ENCODE results near the gene SLC5A12. TPM values are rescaled to one million over a fixed set of nuclear protein-coding genes. Genes with fewer than 3 reads are reported as not detected.

The SLC5A12 gene
- total RNA-seq, 1 experiment from 2014 or later = 0.82 TPM

DNA sequence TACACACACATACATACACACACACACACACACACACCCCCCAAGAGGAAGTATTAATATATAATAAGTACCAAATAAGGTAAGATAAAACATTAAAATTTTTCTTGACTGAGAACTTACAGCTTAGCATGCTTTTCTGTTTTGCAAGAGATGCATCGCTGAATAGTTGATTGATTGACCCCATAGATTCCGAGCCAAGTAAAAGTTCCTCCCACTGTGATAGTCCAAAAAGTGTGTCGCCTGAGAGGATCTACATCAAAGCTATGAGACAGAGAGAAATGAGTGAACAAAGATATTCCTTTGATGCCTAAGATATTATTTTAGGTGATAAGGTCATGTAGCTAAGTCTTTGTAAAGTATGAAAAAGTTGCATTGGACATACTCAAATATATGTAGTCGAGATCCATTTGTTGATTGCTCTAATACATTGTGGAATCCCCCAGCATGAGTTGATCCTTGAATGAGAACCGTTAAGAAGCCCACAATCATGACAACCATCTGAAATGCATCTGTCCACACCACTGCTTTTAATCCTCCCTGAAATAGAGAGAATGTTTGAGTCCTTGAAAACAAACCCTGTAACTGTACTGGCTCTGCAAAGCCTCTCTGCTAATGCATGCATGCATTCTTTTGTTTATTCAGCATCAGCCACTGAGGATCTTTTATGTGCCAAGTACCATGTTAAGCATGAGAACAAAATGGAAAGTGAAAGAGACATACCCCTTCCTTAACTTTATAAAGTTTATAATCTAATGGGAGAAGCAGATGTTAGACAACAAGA is 18.3 kb downstream of the SLC5A12 start:
- ChIA-PET POLR2A (no interaction called here), CTCF (no interaction called here)
- Mint-ChIP-seq H3K4me3 (ENCODE audit: unreplicated experiment) (no peak overlapping the region), H3K4me1 (ENCODE audit: low read depth, unreplicated experiment) (peaks cover 5% of the 10 kb centered on the region), H3K27ac (ENCODE audit: unreplicated experiment) (no peak overlapping the region), H3K36me3 (ENCODE audit: insufficient read depth, unreplicated experiment) (no peaks in the 10 kb centered on the region), H3K9me3 (ENCODE audit: unreplicated experiment) (no peaks in the 10 kb centered on the region), H3K27me3 (ENCODE audit: insufficient read depth, unreplicated experiment) (no peaks in the 10 kb centered on the region)
- Histone ChIP-seq H3K4me1 (no peaks in the 10 kb centered on the region), H3K4me3 (ENCODE audit: low read depth, low read length) (no peak overlapping the region), H3K36me3 (ENCODE audit: control insufficient read depth, insufficient read depth, low read length) (no peaks in the 10 kb centered on the region), H3K27me3 (replicated peaks; ENCODE audit: control insufficient read depth, insufficient read depth, low read length) (no peaks in the 10 kb centered on the region), H3K9me3 (no peaks in the 10 kb centered on the region)
- no TSS peak for BruUV-seq (replicated peaks)
- intact Hi-C loops (cut with micrococcal nuclease; ENCODE audit: unreplicated experiment) = no loop called here
- DNase-seq = no peak
- TF ChIP-seq, protein P1, sequence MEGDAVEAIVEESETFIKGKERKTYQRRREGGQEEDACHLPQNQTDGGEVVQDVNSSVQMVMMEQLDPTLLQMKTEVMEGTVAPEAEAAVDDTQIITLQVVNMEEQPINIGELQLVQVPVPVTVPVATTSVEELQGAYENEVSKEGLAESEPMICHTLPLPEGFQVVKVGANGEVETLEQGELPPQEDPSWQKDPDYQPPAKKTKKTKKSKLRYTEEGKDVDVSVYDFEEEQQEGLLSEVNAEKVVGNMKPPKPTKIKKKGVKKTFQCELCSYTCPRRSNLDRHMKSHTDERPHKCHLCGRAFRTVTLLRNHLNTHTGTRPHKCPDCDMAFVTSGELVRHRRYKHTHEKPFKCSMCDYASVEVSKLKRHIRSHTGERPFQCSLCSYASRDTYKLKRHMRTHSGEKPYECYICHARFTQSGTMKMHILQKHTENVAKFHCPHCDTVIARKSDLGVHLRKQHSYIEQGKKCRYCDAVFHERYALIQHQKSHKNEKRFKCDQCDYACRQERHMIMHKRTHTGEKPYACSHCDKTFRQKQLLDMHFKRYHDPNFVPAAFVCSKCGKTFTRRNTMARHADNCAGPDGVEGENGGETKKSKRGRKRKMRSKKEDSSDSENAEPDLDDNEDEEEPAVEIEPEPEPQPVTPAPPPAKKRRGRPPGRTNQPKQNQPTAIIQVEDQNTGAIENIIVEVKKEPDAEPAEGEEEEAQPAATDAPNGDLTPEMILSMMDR (IDR thresholded peaks at IDR 0.05; ENCODE audit: insufficient read depth in 1 of 2, low read depth in 1 of 2, low read length in 1 of 2, severe bottlenecking in 1 of 2, unreplicated experiment in 1 of 2) = no peak

DNA sequence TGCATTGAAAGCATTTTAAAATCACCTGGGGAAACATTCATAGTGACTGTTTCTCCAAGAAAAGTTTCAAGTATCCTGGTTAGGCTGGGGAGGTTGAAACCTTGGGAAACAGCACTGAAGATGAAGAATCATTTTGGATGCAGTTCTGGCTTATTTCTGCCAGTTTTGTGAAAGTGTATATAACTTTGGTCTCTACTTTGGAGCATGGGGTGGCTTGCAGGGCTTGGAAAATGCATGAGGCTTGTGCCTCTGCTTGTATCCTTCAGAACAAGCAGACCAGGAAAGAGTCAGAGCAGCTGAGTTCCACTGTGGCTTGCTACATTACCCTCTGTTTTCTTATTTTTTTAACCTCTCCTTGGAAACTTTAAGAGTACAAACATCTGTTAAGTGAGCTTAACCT is 19.5 kb downstream of the SLC5A12 start:
- no peak overlapping the region for H3K27ac Mint-ChIP-seq (ENCODE audit: unreplicated experiment)
- Histone ChIP-seq H3K4me3 (ENCODE audit: low read depth, low read length) (no peak overlapping the region), H3K9me3 (no peaks in the 10 kb centered on the region), H3K27me3 (replicated peaks; ENCODE audit: control insufficient read depth, insufficient read depth, low read length) (no peaks in the 10 kb centered on the region), H3K36me3 (ENCODE audit: control insufficient read depth, insufficient read depth, low read length) (no peaks in the 10 kb centered on the region), H3K4me1 (no peaks in the 10 kb centered on the region)
- no peaks in the 10 kb centered on the region for H3K36me3 Mint-ChIP-seq (ENCODE audit: insufficient read depth, unreplicated experiment)
- intact Hi-C loops (cut with micrococcal nuclease; ENCODE audit: unreplicated experiment) = no loop called here
- H3K4me3 Mint-ChIP-seq (ENCODE audit: unreplicated experiment) = no peak overlapping the region
- H3K4me1 Mint-ChIP-seq (ENCODE audit: low read depth, unreplicated experiment) = peaks cover 5% of the 10 kb centered on the region
- ChIA-PET CTCF (no interaction called here), POLR2A (no interaction called here)
- TF ChIP-seq, protein P1 (IDR thresholded peaks at IDR 0.05; ENCODE audit: insufficient read depth in 1 of 2, low read depth in 1 of 2, low read length in 1 of 2, severe bottlenecking in 1 of 2, unreplicated experiment in 1 of 2) = no peak
- H3K27me3 Mint-ChIP-seq (ENCODE audit: insufficient read depth, unreplicated experiment) = no peaks in the 10 kb centered on the region
- no peaks in the 10 kb centered on the region for H3K9me3 Mint-ChIP-seq (ENCODE audit: unreplicated experiment)
- no TSS peak for BruUV-seq (replicated peaks)
- no peak for DNase-seq

DNA sequence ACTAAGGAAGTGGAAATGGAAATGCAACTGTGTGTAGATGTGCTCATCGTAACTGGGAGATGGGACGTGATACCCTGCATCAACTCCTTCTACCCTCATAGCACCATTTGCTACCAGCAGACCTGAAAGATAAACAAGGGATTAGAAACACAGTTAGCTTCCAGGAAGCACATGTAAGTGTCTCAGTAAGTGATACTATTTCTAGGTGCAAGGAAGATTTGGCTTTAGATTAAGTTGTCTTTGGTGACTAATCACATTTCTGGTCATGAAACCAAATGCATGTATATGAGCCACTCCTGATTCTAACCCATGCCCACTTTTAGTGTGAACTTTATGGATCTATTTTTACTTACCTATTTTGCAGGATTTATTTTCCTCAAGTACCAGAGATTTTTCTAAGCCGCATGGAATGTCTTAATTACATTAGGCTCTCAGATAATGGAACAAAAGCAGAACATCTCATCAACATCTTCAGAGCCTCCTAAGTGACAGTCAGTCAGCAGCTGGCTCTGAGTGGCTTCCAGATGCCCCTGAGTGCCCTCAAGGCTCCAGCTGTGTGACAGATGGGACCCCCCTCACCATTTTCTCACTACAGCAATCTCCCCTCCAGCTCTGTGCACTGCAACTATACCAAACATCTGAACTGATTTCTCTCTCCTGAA is 21.2 kb downstream of the SLC5A12 start:
- Histone ChIP-seq H3K9me3 (no peaks in the 10 kb centered on the region), H3K4me3 (ENCODE audit: low read depth, low read length) (no peak overlapping the region), H3K36me3 (ENCODE audit: control insufficient read depth, insufficient read depth, low read length) (no peaks in the 10 kb centered on the region), H3K27me3 (replicated peaks; ENCODE audit: control insufficient read depth, insufficient read depth, low read length) (no peaks in the 10 kb centered on the region), H3K4me1 (no peaks in the 10 kb centered on the region)
- TF ChIP-seq, protein P1 (IDR thresholded peaks at IDR 0.05; ENCODE audit: insufficient read depth in 1 of 2, low read depth in 1 of 2, low read length in 1 of 2, severe bottlenecking in 1 of 2, unreplicated experiment in 1 of 2) = no peak
- Mint-ChIP-seq H3K4me1 (ENCODE audit: low read depth, unreplicated experiment) (peaks cover 5% of the 10 kb centered on the region), H3K36me3 (ENCODE audit: insufficient read depth, unreplicated experiment) (no peaks in the 10 kb centered on the region), H3K4me3 (ENCODE audit: unreplicated experiment) (no peak overlapping the region), H3K27ac (ENCODE audit: unreplicated experiment) (no peak overlapping the region), H3K27me3 (ENCODE audit: insufficient read depth, unreplicated experiment) (no peaks in the 10 kb centered on the region), H3K9me3 (ENCODE audit: unreplicated experiment) (no peaks in the 10 kb centered on the region)
- intact Hi-C loops (cut with micrococcal nuclease; ENCODE audit: unreplicated experiment) = no loop called here
- POLR2A ChIA-PET = no interaction called here
- CTCF ChIA-PET = no interaction called here
- BruUV-seq (replicated peaks) = no TSS peak
- no peak for DNase-seq
